HCT116 (cell line): ENCODE data around the gene C3orf22. TPM values are rescaled to one million over a fixed set of nuclear protein-coding genes. Genes with fewer than 3 reads are reported as not detected.

Source experiments
- ATAC-seq: fragments of 200-7000 bp; cut with Tn5 transposase; 2 replicates; pipeline ENCODE4 v1.9.1; 2020; ENCODE audit warnings: mild to moderate bottlenecking, moderate library complexity
- BruUV-seq: library from RNA; stranded (reverse); fragments of 400-500 nt; replicated peaks from 2 replicates; lab custom pipeline; 2021; lab: Mats Ljungman, UMichigan
- CTCF ChIA-PET: fragments of 300-600 bp; sonication (Branson Sonifier 250); formaldehyde crosslinking; loops from one replicate; lab custom pipeline; 2021; ENCODE audit warnings: antibody characterized with exemption; lab: Charles Lee
- POLR2A ChIA-PET: fragments of 300-600, 350-600 bp; sonication (Branson Sonifier 250); formaldehyde crosslinking; loops from one replicate; lab custom pipeline; 2021; ENCODE audit warnings: antibody characterized with exemption; lab: Charles Lee
- RAD21 ChIA-PET, 2 experiments: fragments of 300-600 bp; sonication (Branson Sonifier 250); formaldehyde crosslinking; loops; one replicate each; lab custom pipeline; 2023; ENCODE audit warnings: low total read pairs in 2 of 2; ENCODE audit not compliant: uncharacterized antibody in 2 of 2, unreplicated experiment in 2 of 2, low non-redundant PET in 1 of 2; lab: Charles Lee
- DNase-seq: peaks from one replicate; pipeline ENCODE4 v3.0.0-alpha.2; 2010; ENCODE audit warnings: low read depth, low spot score
- H2AFZ ChIP-seq: fragments of 200-600 bp; shearing (Covaris generic), sonication (generic); 2 replicates; pipeline ENCODE4 v1.6.1; 2017; ENCODE audit warnings: low read depth, mixed run types, mixed read lengths, antibody characterized with exemption, low read length; ENCODE audit not compliant: poor library complexity, severe bottlenecking
- H3K27ac ChIP-seq: 2 replicates; pipeline ENCODE4 v1.5.1; 2012; ENCODE audit warnings: low read depth, low read length
- H3K27me3 ChIP-seq: fragments of 200-600 bp; sonication (generic); 2 replicates; pipeline ENCODE4 v1.6.1; 2016; ENCODE audit warnings: mixed run types, low read length, mixed read lengths; ENCODE audit not compliant: insufficient read depth
- H3K36me3 ChIP-seq, 2 experiments: fragments of 200-500 bp in 1 of 2; fragments of 200-600 bp in 1 of 2; sonication (Bioruptor generic) in 1 of 2; sonication (generic) in 1 of 2; 2 replicates each; pipeline versions ENCODE4 v1.5.1 to v1.6.1; 2014 to 2016; ENCODE audit warnings: low read length in 2 of 2, inconsistent platforms in 1 of 2, mixed read lengths in 1 of 2, mixed run types in 1 of 2; ENCODE audit not compliant: insufficient read depth in 2 of 2, control insufficient read depth in 1 of 2
- H3K4me1 ChIP-seq, 2 experiments: fragments of 200-600 bp in 1 of 2; sonication (generic) in 1 of 2; 2 replicates each; pipeline versions ENCODE4 v1.5.1 to v1.6.1; 2012 to 2017; ENCODE audit warnings: low read length in 2 of 2, inconsistent platforms in 1 of 2, mild to moderate bottlenecking in 1 of 2, mixed read lengths in 1 of 2, mixed run types in 1 of 2, moderate library complexity in 1 of 2; ENCODE audit not compliant: insufficient read depth in 2 of 2, control insufficient read depth in 1 of 2
- H3K4me2 ChIP-seq: fragments of 200-600 bp; sonication (generic); 2 replicates; pipeline ENCODE4 v1.6.1; 2017; ENCODE audit warnings: mixed run types, low read length, mixed read lengths
- H3K4me3 ChIP-seq, 2 experiments: fragments of 200-600 bp in 1 of 2; sonication (generic) in 1 of 2; replicated peaks in 1 of 2; 2 replicates each; pipeline ENCODE4 v1.5.1; 2011 to 2016; ENCODE audit warnings: low read length in 2 of 2, control low read depth in 1 of 2, low read depth in 1 of 2, mild to moderate bottlenecking in 1 of 2, mixed read lengths in 1 of 2, mixed run types in 1 of 2
- H3K79me2 ChIP-seq: fragments of 200-600 bp; sonication (generic); 2 replicates; pipeline ENCODE4 v1.6.1; 2017; ENCODE audit warnings: mild to moderate bottlenecking, mixed run types, low read length, moderate library complexity, mixed read lengths; ENCODE audit not compliant: insufficient read depth
- H3K9ac ChIP-seq: fragments of 200-600 bp; sonication (generic); 2 replicates; pipeline ENCODE4 v1.6.1; 2016; ENCODE audit warnings: low read length, mixed read lengths
- H3K9me2 ChIP-seq: fragments of 200-600 bp; sonication (generic), shearing (Covaris generic); 2 replicates; pipeline ENCODE4 v1.6.1; 2017; ENCODE audit warnings: mixed run types, mild to moderate bottlenecking, moderate library complexity; ENCODE audit not compliant: insufficient read depth
- H3K9me3 ChIP-seq, 2 experiments: fragments of 200-500 bp in 1 of 2; fragments of 200-600 bp in 1 of 2; sonication (Bioruptor generic) in 1 of 2; sonication (generic) in 1 of 2; 2 replicates each; pipeline ENCODE4 v1.6.1; 2014 to 2017; ENCODE audit warnings: low read length in 2 of 2, mixed read lengths in 2 of 2, inconsistent platforms in 1 of 2, low read depth in 1 of 2, mild to moderate bottlenecking in 1 of 2, mixed run types in 1 of 2, moderate library complexity in 1 of 2; ENCODE audit not compliant: control insufficient read depth in 1 of 2, insufficient read depth in 1 of 2
- H4K20me1 ChIP-seq: fragments of 200-600 bp; sonication (generic), shearing (Covaris generic); 2 replicates; pipeline ENCODE4 v1.6.1; 2017; ENCODE audit warnings: mixed run types, mild to moderate bottlenecking, moderate library complexity; ENCODE audit not compliant: insufficient read depth
- CEBPB ChIP-seq: IDR thresholded peaks from 2 replicates; pipeline ENCODE4 v1.6.1; 2012; ENCODE audit warnings: low read depth
- EGR1 ChIP-seq: IDR thresholded peaks from 2 replicates; pipeline ENCODE4 v1.6.1; 2012; ENCODE audit warnings: low read depth
- EZH2phosphoT487 ChIP-seq: fragments of 200-600 bp; IDR thresholded peaks from 2 replicates; pipeline ENCODE4 v1.6.1; 2018; ENCODE audit warnings: antibody characterized with exemption, borderline replicate concordance
- FOSL1 ChIP-seq: IDR thresholded peaks from 2 replicates; pipeline ENCODE4 v1.6.1; 2012; ENCODE audit warnings: low read depth
- JUND ChIP-seq: IDR thresholded peaks from 2 replicates; pipeline ENCODE4 v1.6.1; 2012
- POLR2A ChIP-seq: IDR thresholded peaks from 2 replicates; pipeline ENCODE4 v1.7.0; 2011; ENCODE audit warnings: borderline replicate concordance; ENCODE audit not compliant: insufficient read depth, insufficient read length; ENCODE audit errors: extremely low read depth
- POLR2AphosphoS5 ChIP-seq: IDR thresholded peaks from 2 replicates; pipeline ENCODE4 v1.6.1; 2011; ENCODE audit warnings: mild to moderate bottlenecking, low read depth, low read length, moderate library complexity
- RAD21 ChIP-seq: IDR thresholded peaks from 2 replicates; pipeline ENCODE4 v1.6.1; 2012; ENCODE audit warnings: low read depth, mild to moderate bottlenecking
- REST ChIP-seq: IDR thresholded peaks from 2 replicates; pipeline ENCODE4 v1.6.1; 2012; ENCODE audit warnings: low read depth
- SP1 ChIP-seq: IDR thresholded peaks from 2 replicates; pipeline ENCODE4 v1.6.1; 2012; ENCODE audit warnings: low read depth
- intact Hi-C: fragments of 100-400 bp; cut with micrococcal nuclease; formaldehyde crosslinking; loops from 2 replicates; pipeline ENCODE4 v1.10.0; 2022
- total RNA-seq: library from RNA; stranded (reverse); gene quantifications from one replicate; pipeline ENCODE4 v1.2.1, GENCODE V29; 2021; ENCODE audit not compliant: unreplicated experiment
- TF ChIP-seq, protein P1 (sequence below), 3 experiments: fragments of 200-600 bp in 1 of 3; sonication (generic) in 1 of 3; IDR thresholded peaks in 2 of 3; conservative IDR thresholded peaks in 1 of 3; 2 replicates each; pipeline ENCODE4 v1.5.1; 2012 to 2017; ENCODE audit warnings: low read depth in 2 of 3, low read length in 2 of 3, antibody characterized with exemption in 1 of 3, borderline replicate concordance in 1 of 3, control low read depth in 1 of 3, mild to moderate bottlenecking in 1 of 3, mixed read lengths in 1 of 3, mixed run types in 1 of 3, moderate library complexity in 1 of 3; ENCODE audit not compliant: insufficient read depth in 1 of 3

Gene C3orf22
- total RNA-seq, 1 experiment from 2014 or later = not detected

DNA sequence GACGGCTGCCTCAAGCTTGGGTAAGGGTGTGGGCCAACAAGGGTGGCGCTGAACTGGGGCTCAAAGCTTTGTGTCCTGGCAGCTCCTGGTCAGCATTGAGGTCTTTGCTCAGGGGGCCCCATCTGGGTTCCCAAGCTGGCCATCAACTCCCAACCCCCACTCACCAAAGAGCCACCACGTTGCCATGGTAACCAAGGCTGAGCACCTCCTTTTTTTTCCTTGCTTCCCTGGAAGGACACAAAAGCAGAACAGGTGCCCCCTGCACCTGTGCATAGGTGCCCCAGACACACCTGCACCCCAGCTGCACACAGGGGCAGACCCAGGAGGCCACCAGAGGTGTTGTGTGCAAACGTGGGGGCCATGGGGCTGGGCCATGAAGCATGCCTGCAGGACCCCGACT, 57.7 kb downstream of the C3orf22 start:
- no TSS peak for BruUV-seq

DNA sequence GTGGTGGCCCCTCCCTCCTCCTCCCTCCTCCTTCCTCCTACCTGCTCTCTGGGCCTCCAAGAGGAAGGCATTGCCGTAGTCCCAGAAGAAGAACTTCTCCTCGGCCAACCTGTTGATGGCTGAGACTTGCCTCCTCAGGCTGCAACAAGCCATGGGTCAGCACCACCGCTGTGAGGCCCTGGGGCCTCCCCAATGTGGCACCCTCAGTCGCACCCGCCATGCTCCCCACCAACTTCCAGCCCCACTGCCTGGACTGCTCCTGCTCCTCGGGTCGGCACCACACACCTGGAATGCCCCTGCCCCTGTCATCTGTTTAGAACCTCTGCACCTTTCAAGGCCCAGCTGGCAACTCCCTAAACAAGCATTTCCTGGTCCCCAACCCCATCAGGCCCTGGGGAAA, 58.7 kb downstream of the C3orf22 start:
- no peaks in the 10 kb centered on the region for H3K4me1 ChIP-seq
- ChIA-PET RAD21 (no interaction called here), POLR2A (no interaction called here), CTCF (no interaction called here)
- no peaks in the 10 kb centered on the region for H3K79me2 ChIP-seq
- H4K20me1 ChIP-seq = no peaks in the 10 kb centered on the region
- no peak overlapping the region for H3K4me2 ChIP-seq
- no TSS peak for BruUV-seq
- intact Hi-C loops = no loop called here
- H3K27ac ChIP-seq = no peak overlapping the region
- no peaks in the 10 kb centered on the region for H3K9me2 ChIP-seq
- no peaks in the 10 kb centered on the region for H3K9me3 ChIP-seq
- H3K9ac ChIP-seq = no peak overlapping the region
- ATAC-seq = 0 out of 2 replicates have a peak, but pooled peaks have one; percentile 34
- no peak for TF ChIP-seq REST
- no peak for TF ChIP-seq FOSL1
- no peak for TF ChIP-seq POLR2A
- no peak for TF ChIP-seq SP1
- no peak for TF ChIP-seq EGR1
- no peak for TF ChIP-seq CEBPB
- no peak for TF ChIP-seq EZH2phosphoT487
- H3K36me3 ChIP-seq = no peaks in the 10 kb centered on the region
- H2AFZ ChIP-seq = no peak overlapping the region
- peaks cover 7% of the 10 kb centered on the region; the same call in 1 of the 2 replicates for H3K27me3 ChIP-seq
- DNase-seq = no peak
- no peak overlapping the region for H3K4me3 ChIP-seq

More for the DNA sequence above, 57.7 kb downstream of the C3orf22 start:
- ATAC-seq = no peak
- Histone ChIP-seq H3K4me2 (no peak overlapping the region), H3K9ac (no peak overlapping the region), H3K27me3 (peaks cover 7% of the 10 kb centered on the region; the same call in 1 of the 2 replicates), H3K36me3 (no peaks in the 10 kb centered on the region), H3K79me2 (no peaks in the 10 kb centered on the region), H2AFZ (no peak overlapping the region), H3K9me2 (no peaks in the 10 kb centered on the region), H3K4me1 (no peaks in the 10 kb centered on the region), H4K20me1 (no peaks in the 10 kb centered on the region), H3K27ac (no peak overlapping the region), H3K4me3 (no peak overlapping the region), H3K9me3 (no peaks in the 10 kb centered on the region)
- ChIA-PET CTCF (no interaction called here), RAD21 (no interaction called here), POLR2A (no interaction called here)
- no peak for TF ChIP-seq CEBPB
- TF ChIP-seq, protein P1, sequence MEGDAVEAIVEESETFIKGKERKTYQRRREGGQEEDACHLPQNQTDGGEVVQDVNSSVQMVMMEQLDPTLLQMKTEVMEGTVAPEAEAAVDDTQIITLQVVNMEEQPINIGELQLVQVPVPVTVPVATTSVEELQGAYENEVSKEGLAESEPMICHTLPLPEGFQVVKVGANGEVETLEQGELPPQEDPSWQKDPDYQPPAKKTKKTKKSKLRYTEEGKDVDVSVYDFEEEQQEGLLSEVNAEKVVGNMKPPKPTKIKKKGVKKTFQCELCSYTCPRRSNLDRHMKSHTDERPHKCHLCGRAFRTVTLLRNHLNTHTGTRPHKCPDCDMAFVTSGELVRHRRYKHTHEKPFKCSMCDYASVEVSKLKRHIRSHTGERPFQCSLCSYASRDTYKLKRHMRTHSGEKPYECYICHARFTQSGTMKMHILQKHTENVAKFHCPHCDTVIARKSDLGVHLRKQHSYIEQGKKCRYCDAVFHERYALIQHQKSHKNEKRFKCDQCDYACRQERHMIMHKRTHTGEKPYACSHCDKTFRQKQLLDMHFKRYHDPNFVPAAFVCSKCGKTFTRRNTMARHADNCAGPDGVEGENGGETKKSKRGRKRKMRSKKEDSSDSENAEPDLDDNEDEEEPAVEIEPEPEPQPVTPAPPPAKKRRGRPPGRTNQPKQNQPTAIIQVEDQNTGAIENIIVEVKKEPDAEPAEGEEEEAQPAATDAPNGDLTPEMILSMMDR (IDR thresholded peaks at IDR 0.05 in 2 of 3, conservative IDR thresholded peaks at IDR 0.05 in 1 of 3; ENCODE audit: borderline replicate concordance in 1 of 3, insufficient read depth in 1 of 3, low read depth in 2 of 3, low read length in 2 of 3) = no peak
- TF ChIP-seq JUND = no peak
- no peak for TF ChIP-seq RAD21
- TF ChIP-seq POLR2AphosphoS5 = no peak
- TF ChIP-seq SP1 = no peak
- intact Hi-C loops = no loop called here
- DNase-seq = no peak
